ENCODE results near the gene MTARC1.

MTARC1 gene

DNA sequence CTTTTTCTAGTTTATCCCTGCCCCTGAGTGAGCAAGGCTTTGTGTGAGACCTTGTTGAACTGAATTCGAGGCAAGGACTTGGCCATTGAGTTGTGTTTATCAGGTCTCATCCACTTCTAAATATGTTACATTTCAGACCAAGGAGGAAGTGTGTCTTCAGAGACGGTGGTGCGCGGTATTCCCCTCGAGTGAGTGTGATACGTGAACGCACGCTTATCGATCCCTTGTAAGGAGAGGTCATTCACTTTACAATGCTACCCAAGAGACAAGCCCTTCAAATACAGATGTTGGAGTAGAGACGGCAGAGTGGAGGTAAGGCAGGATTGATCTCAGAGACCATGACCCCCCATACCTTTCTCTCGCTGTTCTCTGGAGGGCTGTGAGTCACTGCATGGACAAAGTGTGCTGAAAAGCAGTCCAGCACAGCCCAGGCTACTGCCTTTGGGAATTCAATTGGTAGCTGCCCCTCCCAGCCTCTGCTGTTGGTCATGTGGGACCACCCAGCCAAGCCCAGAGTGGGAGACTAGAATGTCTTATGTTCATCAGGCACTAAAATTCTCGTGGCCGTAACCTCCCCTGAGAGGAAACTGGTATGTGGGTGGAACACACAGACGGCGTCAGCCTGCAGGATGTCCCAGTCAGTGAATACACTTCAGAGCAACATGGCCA, 16.3 kb upstream of the MTARC1 start:
- DNase-seq (ENCODE audit: low read depth): no peak

GRCh38 chr1:220772846-220773245, 13.9 kb upstream of the MTARC1 start:
- DNase-seq (ENCODE audit: low read depth): no peak

GRCh38 chr1:220775240-220775853, 11.4 kb upstream of the MTARC1 start:
- peak; percentile 9 for DNase-seq (ENCODE audit: low read depth)

GRCh38 chr1:220776254-220776653, 10.5 kb upstream of the MTARC1 start:
- DNase-seq (ENCODE audit: low read depth): no peak

GRCh38 chr1:220776720-220777326, 9.9 kb upstream of the MTARC1 start:
- DNase-seq (ENCODE audit: low read depth): peak; percentile 41

DNA sequence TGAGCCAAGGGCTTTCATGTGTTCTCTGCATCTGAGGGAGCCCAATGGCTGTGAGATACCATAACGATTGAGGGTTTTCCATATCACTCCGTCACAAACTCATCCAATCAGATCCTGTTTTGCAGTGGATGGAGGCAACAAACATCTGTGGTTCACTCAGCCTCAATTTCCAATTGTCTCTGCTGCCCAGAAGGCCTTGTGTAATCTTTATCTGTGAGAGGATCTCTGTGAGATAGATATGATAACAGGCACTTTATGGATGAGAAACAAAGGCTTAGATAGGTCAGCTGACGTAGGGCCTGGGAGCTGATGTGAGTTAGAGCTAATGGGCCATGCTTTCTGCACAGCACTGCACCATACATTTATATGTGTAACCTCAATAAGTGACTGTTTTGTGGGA, 3.3 kb upstream of the MTARC1 start:
- no peak for DNase-seq (ENCODE audit: low read depth)

- DNase-seq (ENCODE audit: low read depth): no peak
These were observed 2.0 kb upstream of the MTARC1 start for GRCh38 chr1:220784751-220785150.

DNA sequence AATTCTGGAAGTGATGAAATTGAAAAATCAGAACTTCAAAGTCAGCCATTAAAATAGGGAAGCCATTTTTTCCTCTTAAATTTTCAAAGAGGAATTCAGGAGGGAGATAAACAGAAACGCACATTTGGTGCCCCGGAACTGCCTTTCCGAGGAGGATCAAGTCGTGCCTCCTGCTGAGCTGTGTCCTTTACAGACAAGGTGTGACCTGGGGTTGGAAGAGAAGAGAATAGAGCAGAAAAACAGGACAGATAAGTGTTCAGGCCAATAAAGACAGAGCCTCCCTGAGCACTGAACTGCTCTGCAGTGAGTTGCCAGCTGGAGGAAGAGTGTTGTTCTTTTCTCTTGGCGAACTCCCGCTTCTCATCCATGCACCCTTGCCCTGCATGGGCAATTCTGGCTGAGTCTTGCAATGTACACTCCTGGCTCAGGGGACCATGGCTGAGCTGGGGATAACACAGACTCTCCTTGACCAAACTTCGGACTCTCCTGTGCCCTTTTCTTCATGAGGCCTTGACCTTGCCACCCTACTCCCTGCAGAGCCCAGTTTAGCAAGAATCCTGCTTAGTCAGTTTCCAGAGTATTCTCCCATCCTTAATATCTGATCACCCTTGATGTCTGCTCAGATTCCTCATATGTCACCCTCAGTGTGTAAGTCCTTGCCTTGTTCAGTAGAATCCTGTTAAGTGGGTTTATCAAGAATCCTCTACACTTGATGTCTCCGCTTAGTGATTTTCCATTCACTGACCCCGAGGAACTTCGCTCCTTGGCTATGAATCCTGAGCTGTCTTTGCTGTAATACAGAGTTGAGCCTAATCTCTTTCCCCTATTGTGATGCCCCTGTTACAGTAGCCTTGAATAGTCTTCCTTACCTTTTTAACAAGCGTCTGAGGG, 1.3 kb upstream of the MTARC1 start:
- DNase-seq (ENCODE audit: low read depth): no peak

GRCh38 chr1:220786057-220786336, 716 bp upstream of the MTARC1 start:
- DNase-seq (ENCODE audit: low read depth): no peak

DNA sequence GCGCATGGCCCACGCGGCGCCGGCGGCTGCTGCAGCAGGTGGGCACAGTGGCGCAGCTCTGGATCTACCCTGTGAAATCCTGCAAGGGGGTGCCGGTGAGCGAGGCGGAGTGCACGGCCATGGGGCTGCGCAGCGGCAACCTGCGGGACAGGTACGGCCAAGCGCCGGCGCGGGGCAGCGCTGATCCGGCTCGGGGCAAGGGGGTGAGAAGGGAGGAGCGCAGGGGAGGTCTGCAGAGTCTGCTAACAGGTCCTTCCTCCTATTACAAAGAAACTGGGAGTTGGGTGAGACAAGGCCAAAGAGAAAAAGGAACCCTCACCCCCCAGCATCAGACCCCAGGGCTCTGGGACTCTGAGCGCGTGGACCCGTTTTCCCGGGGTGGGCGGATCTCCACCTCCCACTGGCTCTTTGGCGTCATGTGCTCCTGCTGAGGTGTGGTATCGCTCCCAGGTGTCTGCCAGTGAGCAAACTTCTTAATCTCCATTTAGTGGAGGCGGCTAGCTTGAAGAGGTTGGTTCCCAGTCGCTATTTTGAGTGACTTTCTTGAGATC, 431 bp downstream of the MTARC1 start:
- no peak for DNase-seq (ENCODE audit: low read depth)

GRCh38 chr1:220788900-220789299, 2.2 kb downstream of the MTARC1 start:
- no peak for DNase-seq (ENCODE audit: low read depth)

DNA sequence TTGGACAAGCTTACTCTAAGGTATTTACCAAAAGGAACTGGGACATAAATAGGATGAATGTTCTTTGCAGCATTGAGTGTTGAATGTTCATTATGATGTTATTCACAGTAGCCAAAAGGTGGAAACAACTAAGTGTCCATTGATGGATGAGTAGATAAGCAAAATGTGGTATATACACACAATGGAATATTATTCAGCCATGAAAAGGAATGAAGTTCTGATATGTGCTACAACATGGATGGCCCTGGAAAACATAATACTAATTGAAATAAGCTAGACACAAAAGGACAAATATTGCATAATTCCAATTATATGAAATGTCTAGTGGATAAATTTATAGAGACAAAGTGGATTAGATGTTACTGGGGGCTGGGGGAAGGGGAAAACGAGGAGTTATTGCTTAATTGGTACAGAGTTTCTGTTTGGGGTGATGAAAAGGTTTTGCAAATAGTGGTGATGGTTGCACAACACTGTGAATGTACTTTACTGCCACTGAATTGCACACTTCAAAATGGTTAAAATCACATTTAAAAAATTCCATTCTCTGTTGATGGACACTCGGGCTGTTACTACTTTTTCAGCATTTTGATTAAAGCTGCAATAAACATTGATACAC, 2.9 kb downstream of the MTARC1 start:
- no peak for DNase-seq (ENCODE audit: low read depth)

- DNase-seq (ENCODE audit: low read depth): no peak
These were observed 4.6 kb downstream of the MTARC1 start for GRCh38 chr1:220791285-220791684.

DNA sequence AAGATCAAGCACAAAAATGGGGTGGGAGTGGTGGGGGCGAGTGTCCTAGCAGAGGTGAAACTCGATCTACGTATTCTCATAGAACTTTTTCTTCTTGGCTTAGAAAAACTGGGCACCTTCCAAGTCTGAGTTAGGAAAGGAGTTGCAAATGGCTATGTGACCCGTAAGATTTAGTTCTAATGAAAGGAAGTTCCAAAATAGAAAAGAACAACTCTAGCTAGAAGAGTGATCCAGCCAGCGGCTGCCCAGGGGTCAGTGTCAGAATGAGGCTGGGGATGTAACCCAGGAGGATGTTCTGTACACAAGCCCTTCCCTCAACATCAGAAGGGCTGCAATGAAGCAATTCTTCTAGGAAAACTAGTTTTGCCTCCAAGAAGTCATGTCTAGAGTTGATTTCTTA, 5.2 kb downstream of the MTARC1 start:
- DNase-seq (ENCODE audit: low read depth): no peak

DNA sequence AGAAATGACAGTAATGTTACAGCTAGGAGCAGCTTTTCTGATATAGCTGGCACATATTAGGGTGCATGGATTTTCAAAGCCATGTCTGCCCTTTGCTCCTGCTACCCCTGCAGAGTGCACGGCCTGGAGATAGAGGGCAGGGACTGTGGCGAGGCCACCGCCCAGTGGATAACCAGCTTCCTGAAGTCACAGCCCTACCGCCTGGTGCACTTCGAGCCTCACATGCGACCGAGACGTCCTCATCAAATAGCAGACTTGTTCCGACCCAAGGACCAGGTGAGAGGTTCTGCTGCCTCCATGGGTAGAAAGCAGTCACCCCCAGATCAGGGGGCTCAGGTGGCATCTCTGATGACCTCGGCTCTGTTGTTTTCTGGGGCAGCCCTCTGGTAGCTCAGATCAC, 9.8 kb downstream of the MTARC1 start:
- no peak for DNase-seq (ENCODE audit: low read depth)

GRCh38 chr1:220797044-220797443, 10.3 kb downstream of the MTARC1 start:
- no peak for DNase-seq (ENCODE audit: low read depth)

DNA sequence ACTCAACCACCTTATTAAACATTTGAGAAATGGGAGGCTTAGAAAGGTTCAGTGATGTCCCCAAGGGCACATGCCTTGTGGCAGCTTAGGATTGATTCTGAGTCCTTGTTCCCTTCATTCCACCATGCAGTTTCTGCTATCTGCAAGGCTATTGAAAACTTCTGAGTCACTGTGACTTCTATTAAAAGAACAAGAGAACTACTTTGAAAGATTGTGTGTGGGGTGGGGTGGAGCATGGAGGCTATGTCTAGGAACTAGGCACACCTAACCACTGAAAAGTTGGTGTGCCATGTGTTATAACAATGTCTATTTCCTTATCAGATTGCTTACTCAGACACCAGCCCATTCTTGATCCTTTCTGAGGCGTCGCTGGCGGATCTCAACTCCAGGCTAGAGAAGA, 10.8 kb downstream of the MTARC1 start:
- DNase-seq (ENCODE audit: low read depth): no peak

DNA sequence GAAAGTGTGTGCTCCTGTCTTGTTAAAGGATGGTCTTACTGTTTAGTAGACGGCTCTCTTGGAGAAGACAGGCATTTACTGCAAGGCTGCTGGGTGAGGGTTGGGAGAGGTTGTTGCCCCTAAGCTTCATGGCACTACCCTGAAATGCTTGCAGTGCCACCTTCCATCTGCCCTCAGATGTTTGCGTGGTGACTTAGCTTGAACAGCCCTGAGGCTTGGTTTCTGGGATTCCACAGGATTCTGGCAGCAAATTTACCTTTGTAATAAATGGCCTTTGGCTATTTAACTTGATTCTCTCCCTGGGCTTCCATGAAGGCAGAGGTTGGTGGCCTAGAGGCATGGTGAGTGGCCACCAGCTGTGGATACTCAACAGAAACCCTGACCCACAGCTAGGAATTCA, 11.6 kb downstream of the MTARC1 start:
- no peak for DNase-seq (ENCODE audit: low read depth)

DNA sequence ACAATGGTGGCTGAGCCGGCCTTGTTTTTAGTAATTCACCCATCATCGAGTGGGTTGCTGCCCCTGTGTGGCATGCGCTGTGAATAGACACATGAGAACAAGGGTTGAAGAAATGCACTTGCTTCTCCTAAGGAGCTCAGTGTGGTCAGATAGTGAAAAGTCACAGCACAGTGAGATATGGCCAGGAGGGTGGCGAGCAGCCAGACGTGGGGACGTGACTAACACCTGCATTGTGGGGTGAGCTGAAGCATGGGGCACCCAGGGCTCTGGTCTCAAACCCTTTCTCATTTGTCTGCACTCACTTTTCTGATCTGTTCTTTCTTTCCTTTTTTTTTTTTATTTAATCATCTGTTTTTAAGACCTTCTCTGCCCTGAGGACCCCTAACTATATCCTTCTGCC, 13.5 kb downstream of the MTARC1 start:
- DNase-seq (ENCODE audit: low read depth): no peak

DNA sequence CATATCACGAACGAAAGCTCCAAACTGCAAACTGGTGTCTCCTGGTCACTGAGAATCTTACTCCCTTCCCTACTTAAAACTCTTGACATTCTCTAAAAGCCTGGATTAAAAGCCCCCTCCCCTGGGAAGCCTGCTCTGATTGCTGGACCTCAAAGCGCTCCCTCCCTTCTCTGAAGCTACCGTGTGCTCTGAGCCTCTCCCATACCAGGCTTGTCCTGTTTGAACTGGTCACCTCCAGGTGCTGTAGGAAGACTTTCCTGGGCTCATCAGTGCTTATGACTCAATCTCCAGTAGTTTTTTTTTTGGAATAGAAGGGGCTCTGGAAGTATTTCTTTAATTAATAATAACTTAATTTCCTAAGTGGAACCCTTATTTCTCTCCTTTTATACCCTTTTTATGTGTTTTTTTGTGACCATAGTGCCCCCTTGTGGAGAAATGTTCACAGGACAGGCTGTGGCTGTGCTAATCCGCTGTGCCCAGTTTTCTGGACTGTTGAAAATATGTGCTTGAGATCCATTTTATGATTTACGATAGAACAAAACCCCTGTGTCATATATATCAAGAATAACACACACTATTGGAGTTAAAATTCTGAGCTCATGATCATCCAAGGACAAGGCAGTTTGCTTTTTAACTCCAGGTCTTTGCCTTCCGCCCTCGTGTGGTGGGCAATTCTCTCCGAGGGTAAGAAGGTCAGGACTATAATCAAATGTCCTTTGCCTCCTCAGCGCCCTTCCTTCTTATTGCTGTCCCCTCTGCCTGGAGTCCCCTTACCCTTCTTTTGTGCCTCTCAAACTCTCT, 16.9 kb downstream of the MTARC1 start:
- DNase-seq (ENCODE audit: low read depth): no peak

DNA sequence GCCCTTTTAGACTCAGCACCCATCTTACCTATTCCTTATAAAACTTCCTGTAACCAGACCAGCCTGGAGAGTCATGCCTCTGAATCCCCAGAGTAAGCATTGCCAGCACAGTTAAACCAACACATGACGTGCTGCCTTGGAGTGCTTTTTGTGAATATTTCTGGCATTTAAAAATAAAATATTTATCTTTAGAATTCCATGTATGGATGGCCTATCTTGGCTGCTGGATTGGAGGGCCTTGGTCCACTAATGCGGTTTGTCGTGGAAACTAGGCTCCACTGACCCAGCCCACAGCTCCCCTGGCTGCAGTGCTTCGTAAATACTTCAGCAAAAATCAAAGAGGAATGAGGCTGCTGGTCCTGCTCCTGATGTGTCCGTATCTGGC, 17.5 kb downstream of the MTARC1 start:
- no peak for DNase-seq (ENCODE audit: low read depth)
